ENCODE measurements around the gene CD200. TPM values are rescaled to one million over a fixed set of nuclear protein-coding genes. Genes with fewer than 3 reads are reported as not detected.

The CD200 gene
- total RNA-seq, 1 experiment from 2014 or later: not detected

GRCh38 chr3:112321867-112322652, 10.9 kb upstream of the CD200 start:
- Histone ChIP-seq H3K27me3 (ENCODE audit: low read length) (peaks cover 72% of the 10 kb centered on the region), H2AFZ (ENCODE audit: low read length) (no peak overlapping the region), H3K9me2 (replicated peaks; ENCODE audit: low read length) (no peaks in the 10 kb centered on the region), H4K20me1 (ENCODE audit: low read length) (no peaks in the 10 kb centered on the region), H3K4me2 (ENCODE audit: low read length) (no peak overlapping the region), H3K9ac (ENCODE audit: low read length) (no peak overlapping the region), H3K27ac (ENCODE audit: low read length) (no peak overlapping the region), H3K9me3 (ENCODE audit: low read length) (no peaks in the 10 kb centered on the region), H3K4me3 (ENCODE audit: low read length) (no peak overlapping the region), H3K36me3 (ENCODE audit: low read depth, low read length) (no peaks in the 10 kb centered on the region), H3K79me2 (ENCODE audit: low read length) (no peaks in the 10 kb centered on the region), H3F3A (ENCODE audit: low read length, unreplicated experiment) (no peaks in the 10 kb centered on the region), H3K4me1 (ENCODE audit: insufficient read depth, low read length) (no peaks in the 10 kb centered on the region)
- POLR2A ChIA-PET (ENCODE audit: unreplicated experiment): interaction anchor here (0.6 to 0.9 kb wide), 2 partner anchors 209 to 1203 kb away, joined by 4 read pairs; no protein-coding TSS in a partner anchor
- intact Hi-C loops (cut with micrococcal nuclease): no loop called here
- BruUV-seq (replicated peaks): no TSS peak
- no peak for DNase-seq
- TF ChIP-seq EZH2phosphoT487 (IDR thresholded peaks at IDR 0.05; ENCODE audit: borderline replicate concordance, low read length) (no peak), EZH2 (IDR thresholded peaks at IDR 0.05; ENCODE audit: low read length, unreplicated experiment) (no peak), CTCF (conservative IDR thresholded peaks at IDR 0.05; ENCODE audit: low read depth, low read length) (no peak)
- no peak for ATAC-seq
- CTCF ChIA-PET: no interaction called here

- intact Hi-C loops (cut with micrococcal nuclease): loop anchor here (1.0 to 5.0 kb wide), 4 partner anchors 110 to 205 kb away; no protein-coding TSS in a partner anchor
- Histone ChIP-seq H3K27ac (ENCODE audit: low read length) (no peak overlapping the region), H3K9me2 (replicated peaks; ENCODE audit: low read length) (no peaks in the 10 kb centered on the region), H3K4me3 (ENCODE audit: low read length) (no peak overlapping the region), H3F3A (ENCODE audit: low read length, unreplicated experiment) (no peaks in the 10 kb centered on the region), H3K79me2 (ENCODE audit: low read length) (no peaks in the 10 kb centered on the region), H4K20me1 (ENCODE audit: low read length) (no peaks in the 10 kb centered on the region), H3K9me3 (ENCODE audit: low read length) (no peaks in the 10 kb centered on the region), H3K9ac (ENCODE audit: low read length) (no peak overlapping the region), H3K27me3 (ENCODE audit: low read length) (peaks cover 34% of the 10 kb centered on the region), H3K36me3 (ENCODE audit: low read depth, low read length) (no peaks in the 10 kb centered on the region), H3K4me2 (ENCODE audit: low read length) (no peak overlapping the region), H3K4me1 (ENCODE audit: insufficient read depth, low read length) (no peaks in the 10 kb centered on the region), H2AFZ (ENCODE audit: low read length) (no peak overlapping the region)
- DNase-seq (peak; percentile 69), ATAC-seq (peak; percentile 98)
- ChIA-PET CTCF (no interaction called here), POLR2A (ENCODE audit: unreplicated experiment) (interaction anchor here (0.7 kb wide), 1 partner anchor 42 kb away, joined by 3 read pairs; no protein-coding TSS in a partner anchor)
- TF ChIP-seq CTCF (conservative IDR thresholded peaks at IDR 0.05; ENCODE audit: low read depth, low read length): peak; percentile 88
- no peak for TF ChIP-seq EZH2 (IDR thresholded peaks at IDR 0.05; ENCODE audit: low read length, unreplicated experiment)
- TF ChIP-seq EZH2phosphoT487 (IDR thresholded peaks at IDR 0.05; ENCODE audit: borderline replicate concordance, low read length): no peak
- BruUV-seq (replicated peaks): no TSS peak
Measured at GRCh38 chr3:112327371-112327951, 5.5 kb upstream of the CD200 start.

GRCh38 chr3:112331851-112332250, 1.1 kb upstream of the CD200 start:
- no peak for TF ChIP-seq EZH2phosphoT487 (IDR thresholded peaks at IDR 0.05; ENCODE audit: borderline replicate concordance, low read length)
- no peak for TF ChIP-seq CTCF (conservative IDR thresholded peaks at IDR 0.05; ENCODE audit: low read depth, low read length)
- TF ChIP-seq EZH2 (IDR thresholded peaks at IDR 0.05; ENCODE audit: low read length, unreplicated experiment): no peak
- ATAC-seq: no peak
- H4K20me1 ChIP-seq (ENCODE audit: low read length): no peaks in the 10 kb centered on the region
- DNase-seq: no peak
- H2AFZ ChIP-seq (ENCODE audit: low read length): no peak overlapping the region
- no peaks in the 10 kb centered on the region for H3K4me1 ChIP-seq (ENCODE audit: insufficient read depth, low read length)
- no peaks in the 10 kb centered on the region for H3K36me3 ChIP-seq (ENCODE audit: low read depth, low read length)
- intact Hi-C loops (cut with micrococcal nuclease): no loop called here
- no peaks in the 10 kb centered on the region for H3K9me2 ChIP-seq (replicated peaks; ENCODE audit: low read length)
- no peaks in the 10 kb centered on the region for H3K9me3 ChIP-seq (ENCODE audit: low read length)
- POLR2A ChIA-PET (ENCODE audit: unreplicated experiment): no interaction called here
- BruUV-seq (replicated peaks): no TSS peak
- H3K4me2 ChIP-seq (ENCODE audit: low read length): no peak overlapping the region
- H3K9ac ChIP-seq (ENCODE audit: low read length): no peak overlapping the region
- no peak overlapping the region for H3K27ac ChIP-seq (ENCODE audit: low read length)
- no peak overlapping the region for H3K4me3 ChIP-seq (ENCODE audit: low read length)
- H3F3A ChIP-seq (ENCODE audit: low read length, unreplicated experiment): no peaks in the 10 kb centered on the region
- H3K27me3 ChIP-seq (ENCODE audit: low read length): peaks cover 42% of the 10 kb centered on the region
- CTCF ChIA-PET: interaction anchor here (0.6 kb wide), 1 partner anchor 106 kb away, joined by 4 read pairs; no protein-coding TSS in a partner anchor
- no peaks in the 10 kb centered on the region for H3K79me2 ChIP-seq (ENCODE audit: low read length)

Measured in PC-3 (cell line).